Right lobe of liver (tissue), 6 donors: ENCODE data around the gene CDHR2. TPM values are rescaled to one million over a fixed set of nuclear protein-coding genes. Genes with fewer than 3 reads are reported as not detected.

Experiments
- ATAC-seq, 4 donors: fragments of 200-7000 bp; cut with Tn5 transposase; one replicate each; pipeline ENCODE4 v1.9.1; 2020; ENCODE audit warnings: mild to moderate bottlenecking in 4 of 4, moderate library complexity in 4 of 4
- DNase-seq, 3 donors: peaks; one replicate each; pipeline ENCODE4 v3.0.0-alpha.2; 2020
- H3K27ac ChIP-seq, 3 donors: fragments of 200-600 bp; one replicate each; pipeline ENCODE4 v1.8.0; 2022
- H3K27me3 ChIP-seq, 2 donors: fragments of 200-600 bp; one replicate each; pipeline ENCODE4 v1.8.0; 2022
- H3K36me3 ChIP-seq, 4 donors: fragments of 200-600 bp; sonication (generic) in 1 of 4; one replicate each; pipeline versions ENCODE4 v1.5.1 to v1.8.0; 2017 to 2022; ENCODE audit warnings: control low read depth in 1 of 4
- H3K4me1 ChIP-seq, 4 donors: fragments of 200-600 bp; sonication (generic) in 1 of 4; one replicate each; pipeline versions ENCODE4 v1.5.1 to v1.8.0; 2017 to 2022; ENCODE audit warnings: control low read depth in 1 of 4
- H3K4me3 ChIP-seq, 3 donors: fragments of 200-600 bp; one replicate each; pipeline ENCODE4 v1.8.0; 2022
- H3K9me3 ChIP-seq, 4 donors: fragments of 200-600 bp; sonication (generic) in 1 of 4; one replicate each; pipeline versions ENCODE4 v1.5.1 to v1.8.0; 2017 to 2022; ENCODE audit warnings: control low read depth in 1 of 4
- CTCF ChIP-seq, 4 donors: fragments of 200-600 bp in 3 of 4; fragments of 450-650 bp in 1 of 4; IDR thresholded peaks; one replicate each; pipeline versions ENCODE4 v1.5.1 to v1.8.0; 2016 to 2022; ENCODE audit warnings: antibody characterized with exemption in 4 of 4, mild to moderate bottlenecking in 2 of 4
- POLR2A ChIP-seq: fragments of 450-650 bp; IDR thresholded peaks from one replicate; pipeline ENCODE4 v1.6.1; 2017; ENCODE audit warnings: antibody characterized with exemption, mild to moderate bottlenecking
- WGBS: methylation state at CpG from one replicate; pipeline ENCODE4 v1.1.6; 2018; ENCODE audit warnings: low coverage, low lambda C conversion rate; ENCODE audit not compliant: insufficient coverage; ENCODE audit errors: missing lambda C conversion rate; 5-methylcytosine and 5-hydroxymethylcytosine counted together
- intact Hi-C, 2 donors: fragments of 100-400 bp; cut with DNase I; formaldehyde crosslinking; loops; one replicate each; pipeline versions ENCODE4 v1.11.2 to v1.14.1; 2022
- total RNA-seq, 6 experiments: library from RNA; depleted of rRNA in 2 of 6; stranded (reverse); fragments of >200 nt in 2 of 6; fragmentation: NEBNext Ultra II Directional in 3 of 6; extraction: Animal tissue kit (Norgen Biotek cat#: 25700) in 3 of 6; gene quantifications; one replicate each; pipeline versions ENCODE4 v1.1.0 to v1.2.4, GENCODE V29; 2016 to 2023
- donor health status: DM: no; HTN: yes; CAD: no.
- donor health status: DM: no; HTN: no; CAD: no.
- donor health status: DM: no; HTN: no; CAD: no.
- donor health status: DM: no; HTN: yes; CAD: no.
- donor health status: DM: no; HTN: yes; CAD: no.

CDHR2 gene
- total RNA-seq, 6 experiments from 2014 or later: 6.8 to 89.2 (median 41.2) TPM

GRCh38 chr5:176629853-176630680 is 80.9 kb downstream of the CDHR2 start, which contains the start of the genes EIF4E1B and SNCB:
Gene EIF4E1B (plus strand): TSS chr5:176630675. CDS start chr5:176642788, 12,113 bp downstream.
Gene SNCB (minus strand): TSS chr5:176630534. CDS start chr5:176629654, 880 bp downstream.
- intact Hi-C loops: no loop called here
- WGBS: 0% methylated on average over 18 of the region's 94 CpGs
- TF ChIP-seq POLR2A (no peak), CTCF (IDR thresholded peaks at IDR 0.05) (no peak)
- Histone ChIP-seq H3K27ac (no peak within 1 kb of the TSS), H3K4me3 (no peak within 1 kb of the TSS), H3K27me3 (peaks cover 4 to 5% of the 10 kb centered on the region in 2 donors), H3K4me1 (peaks cover 0 to 11% (median 0%) of the 10 kb centered on the region in 4 donors), H3K9me3 (no peaks in the 10 kb centered on the region), H3K36me3 (no peaks in the 10 kb centered on the region)
- DNase-seq: no peak
- peak; percentile 50 to 65 (median 62) for ATAC-seq

DNA sequence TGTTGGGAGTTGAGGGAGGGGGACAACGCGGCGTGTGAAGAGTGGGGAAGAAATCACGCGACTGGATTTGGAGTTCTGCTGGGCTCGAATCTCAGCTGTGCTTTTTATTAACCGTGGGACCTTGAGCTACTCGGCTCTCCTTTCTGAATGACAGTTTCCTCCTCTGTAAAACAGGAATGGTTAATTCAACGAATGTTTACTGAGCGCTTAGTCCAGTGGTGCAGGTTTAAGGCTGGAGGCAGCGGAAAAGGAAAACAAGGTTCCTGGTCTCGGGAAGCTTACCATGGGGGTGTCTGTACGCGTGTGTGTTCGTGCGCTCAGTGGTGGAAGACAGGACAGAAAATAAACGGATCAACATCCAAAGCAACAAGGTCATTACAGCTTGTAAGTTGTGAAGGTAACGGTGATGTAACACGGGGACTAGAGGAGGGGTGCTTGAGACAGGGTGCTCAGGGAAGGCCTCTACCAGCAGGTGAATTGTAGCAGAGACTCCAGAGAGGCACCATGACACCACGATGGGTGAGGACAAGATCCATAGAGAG is 81.6 kb downstream of the CDHR2 start:
- no peaks in the 10 kb centered on the region for H3K9me3 ChIP-seq
- no peaks in the 10 kb centered on the region for H3K36me3 ChIP-seq
- H3K27ac ChIP-seq: no peak overlapping the region
- peaks cover 4 to 5% of the 10 kb centered on the region in 2 donors for H3K27me3 ChIP-seq
- intact Hi-C loops: no loop called here
- DNase-seq (no peak), ATAC-seq (no peak)
- WGBS: 7% methylated on average over 14 of the region's 20 CpGs
- H3K4me1 ChIP-seq: peaks cover 0 to 11% (median 0%) of the 10 kb centered on the region in 4 donors
- H3K4me3 ChIP-seq: no peak overlapping the region
- no peak for TF ChIP-seq CTCF (IDR thresholded peaks at IDR 0.05)
- no peak for TF ChIP-seq POLR2A

GRCh38 chr5:176631383-176632200 is 82.5 kb downstream of the CDHR2 start:
- Histone ChIP-seq H3K4me3 (no peak overlapping the region), H3K4me1 (peaks cover 0 to 11% (median 0%) of the 10 kb centered on the region in 4 donors), H3K36me3 (no peaks in the 10 kb centered on the region), H3K27ac (no peak overlapping the region), H3K9me3 (no peaks in the 10 kb centered on the region), H3K27me3 (peaks cover 4 to 5% of the 10 kb centered on the region in 2 donors)
- TF ChIP-seq CTCF (IDR thresholded peaks at IDR 0.05): no peak
- no peak for TF ChIP-seq POLR2A
- ATAC-seq: no peak
- intact Hi-C loops: no loop called here
- 59% methylated on average over 7 of the region's 7 CpGs for WGBS
- DNase-seq: no peak

GRCh38 chr5:176632745-176633144 is 83.6 kb downstream of the CDHR2 start:
- intact Hi-C loops: no loop called here
- DNase-seq (no peak), ATAC-seq (no peak)
- TF ChIP-seq POLR2A (no peak), CTCF (IDR thresholded peaks at IDR 0.05) (no peak)
- Histone ChIP-seq H3K4me1 (peaks cover 0 to 11% (median 0%) of the 10 kb centered on the region in 4 donors), H3K4me3 (no peak overlapping the region), H3K36me3 (no peaks in the 10 kb centered on the region), H3K27me3 (peaks cover 4 to 5% of the 10 kb centered on the region in 2 donors), H3K27ac (no peak overlapping the region), H3K9me3 (no peaks in the 10 kb centered on the region)
- WGBS: no CpG with 5 or more reads among the region's 2 CpGs
